ENCODE data around the gene SORBS2. TPM values are rescaled to one million over a fixed set of nuclear protein-coding genes. Genes with fewer than 3 reads are reported as not detected.

SORBS2 gene
- total and polyA plus RNA-seq, 8 donors: 24.2 to 50.8 (median 35.5) TPM

DNA sequence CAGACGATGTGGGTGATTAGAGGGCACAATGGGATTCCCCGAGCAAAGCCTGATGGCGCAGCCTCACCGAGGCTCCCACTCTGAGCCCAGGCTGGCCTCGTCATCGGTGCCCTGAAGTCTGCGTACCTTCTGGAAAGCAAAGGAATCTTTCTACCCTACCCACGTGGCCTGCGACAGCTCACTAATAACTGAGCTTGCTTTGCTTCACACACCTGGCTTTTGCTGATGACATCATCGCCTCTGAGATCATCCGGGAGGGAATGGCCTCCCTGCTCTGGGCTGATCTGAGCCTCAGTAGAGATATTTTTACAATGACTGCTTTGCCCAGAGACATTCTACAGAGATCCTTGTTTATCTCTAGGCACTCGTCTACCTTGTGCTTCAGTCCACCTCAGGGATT, 231.3 kb downstream of the SORBS2 start:
- Histone ChIP-seq H3K4me1 (no peaks in the 10 kb centered on the region), H3K36me3 (no peaks in the 10 kb centered on the region), H3K27ac (no peak overlapping the region), H3K9me3 (no peaks in the 10 kb centered on the region), H3K27me3 (peaks cover 0 to 3% of the 10 kb centered on the region in 2 donors), H3K4me3 (no peak overlapping the region)
- intact Hi-C loops (cut with DNase I): no loop called here
- TF ChIP-seq, protein P1, sequence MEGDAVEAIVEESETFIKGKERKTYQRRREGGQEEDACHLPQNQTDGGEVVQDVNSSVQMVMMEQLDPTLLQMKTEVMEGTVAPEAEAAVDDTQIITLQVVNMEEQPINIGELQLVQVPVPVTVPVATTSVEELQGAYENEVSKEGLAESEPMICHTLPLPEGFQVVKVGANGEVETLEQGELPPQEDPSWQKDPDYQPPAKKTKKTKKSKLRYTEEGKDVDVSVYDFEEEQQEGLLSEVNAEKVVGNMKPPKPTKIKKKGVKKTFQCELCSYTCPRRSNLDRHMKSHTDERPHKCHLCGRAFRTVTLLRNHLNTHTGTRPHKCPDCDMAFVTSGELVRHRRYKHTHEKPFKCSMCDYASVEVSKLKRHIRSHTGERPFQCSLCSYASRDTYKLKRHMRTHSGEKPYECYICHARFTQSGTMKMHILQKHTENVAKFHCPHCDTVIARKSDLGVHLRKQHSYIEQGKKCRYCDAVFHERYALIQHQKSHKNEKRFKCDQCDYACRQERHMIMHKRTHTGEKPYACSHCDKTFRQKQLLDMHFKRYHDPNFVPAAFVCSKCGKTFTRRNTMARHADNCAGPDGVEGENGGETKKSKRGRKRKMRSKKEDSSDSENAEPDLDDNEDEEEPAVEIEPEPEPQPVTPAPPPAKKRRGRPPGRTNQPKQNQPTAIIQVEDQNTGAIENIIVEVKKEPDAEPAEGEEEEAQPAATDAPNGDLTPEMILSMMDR (IDR thresholded peaks at IDR 0.05): no peak
- DNase-seq (no peak), ATAC-seq (no peak)

GRCh38 chr4:185578284-185578683, 233.7 kb downstream of the SORBS2 start:
- no peaks in the 10 kb centered on the region for H3K4me1 ChIP-seq
- no peak overlapping the region for H3K27ac ChIP-seq
- TF ChIP-seq, protein P1 (IDR thresholded peaks at IDR 0.05): no peak
- no peak overlapping the region for H3K4me3 ChIP-seq
- intact Hi-C loops (cut with DNase I): no loop called here
- no peaks in the 10 kb centered on the region for H3K27me3 ChIP-seq
- H3K36me3 ChIP-seq: no peaks in the 10 kb centered on the region
- H3K9me3 ChIP-seq: no peaks in the 10 kb centered on the region
- ATAC-seq: no peak
- DNase-seq: no peak

DNA sequence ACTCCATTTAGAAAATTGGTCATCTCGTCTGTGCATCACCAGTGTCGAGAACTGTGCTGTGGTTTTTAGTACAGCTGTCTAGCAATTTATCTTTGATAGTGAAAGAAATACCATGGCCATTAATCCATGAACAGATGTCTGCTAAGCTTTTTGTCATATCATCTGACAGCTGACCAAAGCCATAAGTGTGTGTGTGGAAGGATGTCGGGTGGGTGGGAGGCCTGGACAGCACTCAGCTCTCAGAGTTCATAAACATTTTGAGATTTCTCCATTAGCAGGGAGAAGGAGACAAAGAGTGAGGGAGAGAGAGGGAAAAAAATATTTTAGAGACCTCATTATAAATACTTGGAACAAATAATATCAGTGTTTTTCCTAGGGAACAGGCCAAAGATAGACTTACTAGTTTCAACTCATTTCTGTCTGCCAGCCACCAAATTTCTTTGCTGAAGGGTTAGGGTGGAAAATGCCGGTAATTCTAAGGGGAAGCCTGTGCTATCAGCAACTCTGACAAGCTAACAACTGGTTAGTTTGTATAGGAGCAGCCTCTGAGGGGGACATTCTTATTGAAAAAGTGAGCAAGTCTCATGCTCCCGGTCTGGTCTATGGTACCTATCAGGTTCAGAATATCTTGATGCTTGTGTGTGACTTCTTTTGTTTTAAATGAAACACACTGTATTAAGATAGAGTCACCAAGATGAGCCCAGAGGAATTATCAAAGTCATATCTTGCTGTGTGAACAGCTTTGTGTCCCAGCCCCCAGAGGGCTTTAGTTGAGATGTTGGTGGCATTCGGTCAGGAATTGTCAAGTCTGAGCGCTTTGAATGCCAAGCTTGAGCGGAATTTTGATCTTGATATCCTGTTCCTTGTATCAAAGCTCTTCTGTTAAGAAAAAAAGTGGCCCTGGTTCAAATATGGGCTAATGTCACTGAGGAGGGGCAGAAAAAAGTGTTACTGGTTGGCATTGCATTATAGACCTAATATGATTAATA, 234.7 kb downstream of the SORBS2 start:
- no peaks in the 10 kb centered on the region for H3K9me3 ChIP-seq
- no peak overlapping the region for H3K4me3 ChIP-seq
- ATAC-seq (peak; percentile 51), DNase-seq (peak in 1 of 4 donors; percentile 58)
- intact Hi-C loops (cut with DNase I): no loop called here
- H3K27ac ChIP-seq: peak overlapping the region; percentile 37 to 74
- no peaks in the 10 kb centered on the region for H3K4me1 ChIP-seq
- no peaks in the 10 kb centered on the region for H3K27me3 ChIP-seq
- H3K36me3 ChIP-seq: no peaks in the 10 kb centered on the region
- TF ChIP-seq, protein P1 (IDR thresholded peaks at IDR 0.05): no peak

GRCh38 chr4:185576314-185576961, 235.6 kb downstream of the SORBS2 start:
- DNase-seq: peak in 1 of 4 donors; percentile 45
- Histone ChIP-seq H3K9me3 (no peaks in the 10 kb centered on the region), H3K36me3 (no peaks in the 10 kb centered on the region), H3K4me3 (no peak overlapping the region), H3K27me3 (no peaks in the 10 kb centered on the region), H3K4me1 (no peaks in the 10 kb centered on the region), H3K27ac (peak overlapping the region; percentile 37 to 74)
- intact Hi-C loops (cut with DNase I): no loop called here
- TF ChIP-seq, protein P1 (IDR thresholded peaks at IDR 0.05): no peak
- no peak for ATAC-seq

- Histone ChIP-seq H3K9me3 (no peaks in the 10 kb centered on the region), H3K4me3 (no peak overlapping the region), H3K27ac (no peak overlapping the region), H3K4me1 (no peaks in the 10 kb centered on the region), H3K27me3 (no peaks in the 10 kb centered on the region), H3K36me3 (no peaks in the 10 kb centered on the region)
- TF ChIP-seq, protein P1 (IDR thresholded peaks at IDR 0.05): no peak
- intact Hi-C loops (cut with DNase I): no loop called here
- ATAC-seq (peak; percentile 64), DNase-seq (peak in 1 of 4 donors; percentile 18)
Observed at GRCh38 chr4:185573651-185574199, 238.3 kb downstream of the SORBS2 start.
